Right renal cortex interstitium (tissue), 3 donors: Measurements from ENCODE around the gene ARHGAP45. TPM values are rescaled to one million over a fixed set of nuclear protein-coding genes. Genes with fewer than 3 reads are reported as not detected.

Experiments
- DNase-seq, 3 donors: peaks; one replicate each; pipeline ENCODE4 v3.0.0-alpha.2; 2013; ENCODE audit warnings: low read depth in 3 of 3, low spot score in 2 of 3
- polyA plus RNA-seq, 3 donors: library from polyadenylated mRNA; unstranded; fragments of 120-200 nt; gene quantifications; one replicate each; pipeline ENCODE4 v1.2.1, GENCODE V29; 2013; ENCODE audit not compliant: insufficient read length in 3 of 3

The ARHGAP45 gene
- polyA plus RNA-seq, 3 donors = 7.2 to 10.6 (median 9.1) TPM

GRCh38 chr19:1102407-1103131, 35.6 kb downstream of the ARHGAP45 start:
- DNase-seq = no peak

- DNase-seq = no peak
Measured at GRCh38 chr19:1103132-1103707, 36.3 kb downstream of the ARHGAP45 start.

GRCh38 chr19:1103708-1104310, 36.8 kb downstream of the ARHGAP45 start, which contains the start of gene GPX4:
GPX4 (plus strand) TSS chr19:1103994; CDS start chr19:1104044, 50 bp downstream.
- peak; percentile 96 to 99 (median 96) for DNase-seq

GRCh38 chr19:1104311-1105007, 37.5 kb downstream of the ARHGAP45 start:
- DNase-seq = peak in 1 of 3 donors; percentile 37

- no peak for DNase-seq
Measured at GRCh38 chr19:1105008-1105872, 38.3 kb downstream of the ARHGAP45 start.

- no peak for DNase-seq
Measured at GRCh38 chr19:1105873-1106840, 39.2 kb downstream of the ARHGAP45 start.

GRCh38 chr19:1106841-1107660, 40.1 kb downstream of the ARHGAP45 start:
- DNase-seq = no peak

- no peak for DNase-seq
Measured at GRCh38 chr19:1107661-1108261, 40.8 kb downstream of the ARHGAP45 start.

GRCh38 chr19:1108291-1109031, 41.5 kb downstream of the ARHGAP45 start:
- DNase-seq = no peak

- no peak for DNase-seq
Measured at GRCh38 chr19:1109032-1109551, 42.1 kb downstream of the ARHGAP45 start.

GRCh38 chr19:1109697-1110671, 43.0 kb downstream of the ARHGAP45 start:
- DNase-seq = no peak

GRCh38 chr19:1110809-1111640, 44.1 kb downstream of the ARHGAP45 start:
- DNase-seq = no peak

GRCh38 chr19:1111641-1112267, 44.8 kb downstream of the ARHGAP45 start:
- DNase-seq = no peak

GRCh38 chr19:1112268-1113029, 45.5 kb downstream of the ARHGAP45 start:
- DNase-seq = no peak
